SHP77 treated with DMSO at 0.1 percent for 48 hours (cell line): ENCODE data around the gene CLDN19.
"Not testable (repeated sequence)": the region's sequence is repeated elsewhere in the genome, so short reads cannot be mapped to it uniquely, and the experiment has no call there.

ENCODE experiments used
- DNase-seq: peaks from one replicate; lab custom pipeline; 2025; lab: John Stamatoyannopoulos, UW

Gene CLDN19

DNA sequence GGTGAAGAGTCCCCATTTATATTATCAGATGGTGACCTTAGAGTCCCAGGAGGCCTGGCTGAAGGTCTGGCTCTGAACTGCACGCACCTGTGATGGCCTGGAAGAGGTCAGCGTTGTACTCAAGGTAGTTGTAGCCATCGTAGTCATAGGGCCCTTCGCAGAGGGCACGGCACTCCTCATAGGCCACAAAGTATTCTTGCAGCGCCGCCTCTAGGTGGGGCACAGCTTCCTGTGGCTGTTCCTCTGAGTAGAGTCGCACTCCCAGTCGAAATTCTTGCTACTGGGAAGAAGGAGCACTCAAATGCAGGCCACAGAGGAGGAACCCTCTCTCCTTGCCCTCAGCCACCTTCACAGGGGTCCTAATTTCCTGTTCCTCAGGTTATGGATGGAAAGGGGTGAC lies 19.1 kb upstream of the CLDN19 start:
- DNase-seq: no peak

DNA sequence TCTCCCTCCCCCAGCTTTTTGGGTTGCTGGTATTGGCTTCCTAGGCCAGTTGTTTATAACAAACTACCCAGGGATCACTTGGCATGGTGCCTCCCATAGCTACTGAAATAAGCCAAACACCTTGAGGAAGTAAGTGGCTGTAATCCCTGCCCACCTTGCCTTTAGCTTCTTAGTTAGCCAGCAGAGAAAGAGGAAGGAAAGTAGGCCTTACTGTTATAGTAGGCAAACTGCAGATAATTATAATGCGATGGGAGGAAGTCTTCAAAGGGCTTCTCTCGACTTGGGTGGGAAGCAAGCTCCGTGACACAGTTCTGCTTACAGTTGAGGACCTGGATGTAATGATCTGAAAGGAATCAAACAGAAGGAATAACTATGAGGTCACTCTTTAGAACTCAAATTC lies 18.6 kb upstream of the CLDN19 start:
- DNase-seq: no peak

DNA sequence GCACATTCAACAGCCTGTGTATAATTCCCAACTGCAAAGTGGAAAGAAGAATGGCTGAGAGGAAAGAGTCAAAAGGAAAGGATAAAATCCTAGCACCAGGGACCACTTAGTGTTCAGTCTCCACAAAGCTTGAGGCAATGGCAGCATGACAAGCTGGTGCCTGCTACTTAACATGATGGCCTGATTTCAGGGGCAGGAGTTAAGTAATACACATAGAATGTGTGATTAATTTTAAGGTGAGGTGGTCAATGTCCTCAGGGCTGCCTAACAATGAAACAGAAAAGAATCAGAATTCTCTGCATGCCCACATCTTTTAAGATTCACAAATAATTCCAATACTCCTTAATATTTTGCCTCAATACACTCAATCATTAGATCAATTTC lies 17.8 kb upstream of the CLDN19 start:
- no peak for DNase-seq

- peak; percentile 61 for DNase-seq
Measured at GRCh38 chr1:42756956-42757891, 17.2 kb upstream of the CLDN19 start.

DNA sequence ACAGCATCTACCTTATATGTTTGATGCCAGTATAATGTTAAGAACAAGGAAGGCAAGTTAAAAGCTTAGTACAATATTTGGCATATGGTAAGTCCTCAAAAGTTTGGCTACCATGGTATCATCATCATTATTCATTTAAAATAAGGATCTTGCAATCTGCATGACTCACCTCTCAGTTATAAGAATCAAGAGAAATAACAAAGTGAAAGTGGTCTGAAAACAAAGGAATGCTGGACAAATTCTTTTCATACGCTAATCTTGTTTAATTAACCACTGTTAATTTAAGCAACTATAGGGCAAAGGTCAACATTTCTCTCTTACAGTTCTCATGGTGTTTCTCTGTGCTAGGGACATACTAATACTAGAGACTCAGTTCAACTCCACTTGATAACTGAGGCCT lies 13.0 kb upstream of the CLDN19 start:
- no peak for DNase-seq

GRCh38 chr1:42752284-42752683 lies 12.2 kb upstream of the CLDN19 start:
- DNase-seq: no peak

GRCh38 chr1:42751511-42752070 lies 11.6 kb upstream of the CLDN19 start:
- not testable (repeated sequence) for DNase-seq

DNA sequence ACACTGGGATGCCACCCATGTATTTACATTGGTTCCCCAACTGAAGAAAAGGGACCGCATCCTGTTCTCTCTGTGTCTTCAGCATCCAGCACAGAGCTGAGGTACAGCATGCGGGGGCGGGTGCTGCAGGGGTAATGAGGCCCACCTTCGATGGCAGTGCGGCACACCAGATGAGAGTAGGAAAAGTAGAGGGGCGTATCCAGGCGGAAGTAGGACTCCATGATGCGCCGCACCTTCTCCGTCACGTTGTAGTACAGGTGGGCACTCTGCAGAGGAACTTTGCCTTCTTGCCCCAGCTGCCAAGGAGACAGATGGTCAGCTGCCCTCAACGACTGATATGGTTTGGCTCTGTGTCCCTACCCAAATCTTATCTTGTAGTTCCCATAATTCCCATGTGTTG lies 10.0 kb upstream of the CLDN19 start:
- no peak for DNase-seq

DNA sequence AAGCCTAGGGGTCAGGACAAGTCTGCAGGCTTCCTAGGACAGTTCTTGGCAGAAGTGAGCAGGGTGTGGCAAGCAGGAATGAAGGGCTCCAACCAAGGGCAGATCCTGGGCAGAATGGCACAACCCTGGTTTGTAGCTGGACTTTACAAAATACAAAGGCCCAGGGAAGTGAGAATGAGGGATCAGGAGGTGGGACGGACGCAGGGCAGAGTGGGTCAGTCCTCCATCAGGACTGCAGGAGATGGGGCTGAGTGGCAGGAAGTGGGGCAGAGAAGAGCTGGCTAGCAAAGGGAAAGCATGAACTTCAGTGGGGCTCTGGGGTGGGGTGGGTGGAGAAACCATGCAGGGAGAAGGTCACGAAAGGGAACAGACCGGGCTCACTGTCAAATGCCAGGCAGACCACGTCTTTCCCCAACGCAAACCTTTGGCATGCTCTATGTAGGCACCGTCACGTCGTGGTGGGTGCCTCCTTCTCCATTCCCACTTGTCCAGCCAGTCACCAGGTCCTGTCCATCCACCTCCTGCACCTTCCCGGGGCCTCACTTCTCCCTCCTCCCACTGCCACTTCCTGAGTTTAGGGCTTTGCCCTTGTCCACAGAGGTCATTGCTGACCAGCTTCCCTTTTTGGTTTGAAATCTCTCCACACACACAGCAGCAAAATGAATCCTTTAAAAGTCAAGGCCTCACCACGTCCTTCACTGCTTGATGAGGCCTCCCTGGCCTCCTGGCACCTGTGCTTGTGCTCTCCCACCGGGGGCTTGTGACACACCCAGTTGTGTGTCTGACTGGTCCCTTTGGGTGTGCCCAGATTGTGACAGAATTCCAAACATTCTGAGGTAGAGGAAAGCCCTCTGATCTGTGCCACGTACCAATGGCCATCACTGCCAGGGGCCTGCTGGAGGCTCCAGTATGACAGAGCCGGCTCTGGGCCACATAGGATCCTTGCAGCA lies 8.7 kb upstream of the CLDN19 start:
- no peak for DNase-seq

DNA sequence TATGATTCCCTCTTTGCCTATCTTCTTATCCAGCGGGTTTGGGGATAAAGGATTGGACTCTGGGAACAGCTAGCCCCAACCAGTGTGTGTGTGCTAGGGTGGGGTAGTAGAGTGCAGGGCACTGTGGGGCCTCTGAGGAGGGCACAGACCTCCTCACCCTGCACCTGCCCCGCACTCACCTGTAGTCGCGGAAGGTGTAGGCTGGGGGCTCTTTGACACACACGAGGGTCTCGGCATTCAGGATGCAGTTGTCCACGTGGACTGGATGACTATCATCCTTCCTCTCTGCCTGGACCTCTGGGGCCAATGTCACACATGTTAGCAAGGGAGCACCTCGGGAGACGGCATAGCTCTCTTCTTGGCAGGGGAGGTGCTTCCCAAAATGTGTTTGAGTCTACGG lies 8.0 kb upstream of the CLDN19 start:
- DNase-seq: no peak

DNA sequence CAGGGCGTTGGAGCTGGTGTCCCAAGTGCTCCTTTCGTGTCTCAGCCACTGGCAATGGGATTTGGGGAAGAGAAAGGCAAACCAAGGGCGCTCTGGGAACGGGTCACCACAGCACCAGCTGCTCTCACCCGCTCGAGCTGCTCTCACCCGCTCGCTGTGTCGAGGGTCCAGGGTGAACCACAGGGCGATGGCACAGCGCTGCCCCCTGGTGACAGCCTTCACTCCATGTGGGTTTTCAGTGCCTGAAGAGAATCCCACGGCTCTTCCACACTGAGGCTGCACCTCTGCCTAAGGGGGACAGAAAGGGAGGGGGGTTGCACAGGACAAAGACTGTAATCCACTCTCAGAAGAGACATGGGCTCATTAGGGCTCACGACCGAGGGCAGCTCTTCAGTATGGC lies 7.1 kb upstream of the CLDN19 start:
- no peak for DNase-seq

- DNase-seq: no peak
Measured at GRCh38 chr1:42746436-42747105, 6.5 kb upstream of the CLDN19 start.

DNA sequence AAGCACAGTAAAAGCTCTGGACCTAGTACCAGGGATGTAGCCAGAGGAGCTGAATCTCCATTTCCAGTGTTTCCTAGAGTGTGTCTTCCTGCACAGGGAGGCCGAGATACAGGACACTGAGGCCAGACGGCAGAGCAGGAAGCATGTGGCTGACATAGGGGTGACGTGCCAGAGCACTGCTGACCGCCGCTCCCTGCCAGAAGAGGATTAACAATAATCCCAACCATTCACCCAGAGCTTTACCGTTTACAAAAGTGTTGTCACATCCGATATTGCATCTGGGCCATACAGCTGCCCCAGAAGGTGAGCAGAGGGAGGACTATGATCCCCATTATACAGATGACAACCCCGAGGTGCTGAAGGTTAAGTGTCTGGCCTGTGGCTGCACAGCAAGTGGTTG lies 5.8 kb upstream of the CLDN19 start:
- no peak for DNase-seq

DNA sequence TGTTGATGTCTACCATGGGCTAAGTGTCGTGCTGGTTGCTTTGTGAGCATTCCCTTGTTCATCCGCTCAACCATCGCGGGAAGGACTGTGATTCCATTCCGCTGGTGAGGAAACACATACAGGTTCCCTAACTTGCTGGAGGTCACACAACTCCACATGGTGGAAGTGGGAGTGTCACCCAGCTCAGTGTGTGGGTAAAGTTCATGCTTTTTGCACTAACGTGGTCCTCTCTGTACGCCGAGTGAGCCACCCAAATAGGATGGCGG lies 4.0 kb upstream of the CLDN19 start:
- DNase-seq: no peak

- no peak for DNase-seq
Measured at GRCh38 chr1:42743317-42744147, 3.5 kb upstream of the CLDN19 start.

GRCh38 chr1:42742617-42743316 lies 2.7 kb upstream of the CLDN19 start:
- no peak for DNase-seq

GRCh38 chr1:42742141-42742540 lies 2.1 kb upstream of the CLDN19 start:
- DNase-seq: no peak

GRCh38 chr1:42741706-42742105 lies 1.7 kb upstream of the CLDN19 start:
- no peak for DNase-seq

- DNase-seq: no peak
Measured at GRCh38 chr1:42740851-42741580, 980 bp upstream of the CLDN19 start.

GRCh38 chr1:42738678-42739226 lies 1.3 kb downstream of the CLDN19 start:
- no peak for DNase-seq
